Naive thymus-derived CD4-positive, alpha-beta T cell (primary cell): ENCODE results near the gene SRGAP1. TPM values are rescaled to one million over a fixed set of nuclear protein-coding genes. Genes with fewer than 3 reads are reported as not detected.

Source experiments
- ATAC-seq: fragments of 150-1000 bp; cut with Tn5 transposase; 2 replicates; pipeline ENCODE4 v1.10.0; 2021; ENCODE audit warnings: mild to moderate bottlenecking, moderate library complexity
- CTCF ChIA-PET: fragments of 350-600 bp; sonication (Branson Sonifier 250); formaldehyde crosslinking; loops from one replicate; lab custom pipeline; 2021; ENCODE audit warnings: antibody characterized with exemption; lab: Charles Lee
- POLR2A ChIA-PET: fragments of 350-600 bp; sonication (Branson Sonifier 250); formaldehyde crosslinking; loops from one replicate; lab custom pipeline; 2021; ENCODE audit warnings: antibody characterized with exemption, inconsistent platforms; lab: Charles Lee
- DNase-seq, 9 donors: peaks; one replicate each; pipeline versions ENCODE4 v3.0.0 to v3.0.0-alpha.2; 2020 to 2022; ENCODE audit warnings: mixed read lengths in 1 of 9
- H3K27ac ChIP-seq: one replicate; pipeline ENCODE4 v1.7.0; 2013; ENCODE audit warnings: mild to moderate bottlenecking, low read depth, low read length, moderate library complexity
- H3K27me3 ChIP-seq, 2 donors: one replicate each; pipeline ENCODE4 v1.7.0; 2013; ENCODE audit warnings: low read length in 2 of 2, mild to moderate bottlenecking in 2 of 2, moderate library complexity in 2 of 2; ENCODE audit not compliant: control insufficient read depth in 2 of 2, insufficient read depth in 2 of 2
- H3K36me3 ChIP-seq, 3 experiments: 1 replicate in 2 of 3; 2 replicates in 1 of 3; pipeline ENCODE4 v1.7.0; 2013; ENCODE audit warnings: low read length in 3 of 3, mild to moderate bottlenecking in 3 of 3, moderate library complexity in 1 of 3; ENCODE audit not compliant: insufficient read depth in 3 of 3, control insufficient read depth in 2 of 3
- H3K4me1 ChIP-seq, 2 donors: one replicate each; pipeline ENCODE4 v1.7.0; 2013; ENCODE audit warnings: low read length in 2 of 2, mild to moderate bottlenecking in 2 of 2, moderate library complexity in 1 of 2; ENCODE audit not compliant: control insufficient read depth in 2 of 2, insufficient read depth in 2 of 2
- H3K4me3 ChIP-seq: 2 replicates; pipeline ENCODE4 v1.7.0; 2013; ENCODE audit warnings: mild to moderate bottlenecking, low read length
- H3K9me3 ChIP-seq, 3 experiments: 1 replicate in 2 of 3; 2 replicates in 1 of 3; pipeline ENCODE4 v1.7.0; 2013; ENCODE audit warnings: low read length in 3 of 3; ENCODE audit not compliant: control insufficient read depth in 2 of 3
- H3K27ac Mint-ChIP-seq, 9 donors: one replicate each; pipeline ENCODE4 v1.8.0; 2020 to 2022; ENCODE audit warnings: mixed read lengths in 9 of 9, mild to moderate bottlenecking in 8 of 9, moderate library complexity in 5 of 9, inconsistent platforms in 2 of 9
- H3K27me3 Mint-ChIP-seq, 5 donors: one replicate each; pipeline ENCODE4 v1.8.0; 2021 to 2022; ENCODE audit warnings: mixed read lengths in 5 of 5, mild to moderate bottlenecking in 1 of 5
- H3K36me3 Mint-ChIP-seq, 5 donors: one replicate each; pipeline ENCODE4 v1.8.0; 2020 to 2022; ENCODE audit warnings: mixed read lengths in 5 of 5, mild to moderate bottlenecking in 3 of 5, inconsistent platforms in 1 of 5
- H3K4me1 Mint-ChIP-seq, 7 donors: one replicate each; pipeline ENCODE4 v1.8.0; 2020 to 2022; ENCODE audit warnings: mixed read lengths in 7 of 7, mild to moderate bottlenecking in 3 of 7, inconsistent platforms in 1 of 7
- H3K4me3 Mint-ChIP-seq, 10 donors: one replicate each; pipeline ENCODE4 v1.8.0; 2020 to 2022; ENCODE audit warnings: mild to moderate bottlenecking in 10 of 10, mixed read lengths in 10 of 10, moderate library complexity in 6 of 10, inconsistent platforms in 2 of 10
- H3K9me3 Mint-ChIP-seq, 11 donors: one replicate each; pipeline ENCODE4 v1.8.0; 2020 to 2022; ENCODE audit warnings: mixed read lengths in 11 of 11, mild to moderate bottlenecking in 4 of 11, inconsistent platforms in 1 of 11, moderate library complexity in 1 of 11
- intact Hi-C, 2 donors: fragments of 100-400 bp; cut with micrococcal nuclease; formaldehyde crosslinking; loops; one replicate each; pipeline ENCODE4 v1.15.1; 2023
- polyA plus RNA-seq, 2 donors: library from polyadenylated mRNA; unstranded; fragments of 300-500 nt; fragmentation: Illumina TruSeq; gene quantifications; one replicate each; pipeline ENCODE4 v1.2.3, GENCODE V29; 2021
- total RNA-seq, 6 experiments: library from RNA in 5 of 6; stranded (reverse) in 5 of 6; gene quantifications; 1 replicate in 5 of 6; 2 replicates in 1 of 6; pipeline ENCODE4 v1.2.3 and lab custom pipeline; 2021 to 2026

SRGAP1 gene
- total and polyA plus RNA-seq, 7 experiments from 2014 or later = 0.01 to 0.47 (median 0.08) TPM

- Histone ChIP-seq H3K27me3 (no peaks in the 10 kb centered on the region), H3K4me1 (no peaks in the 10 kb centered on the region), H3K9me3 (no peaks in the 10 kb centered on the region), H3K36me3 (no peaks in the 10 kb centered on the region), H3K4me3 (no peak overlapping the region), H3K27ac (no peak overlapping the region)
- H3K27ac Mint-ChIP-seq = no peak overlapping the region
- no peaks in the 10 kb centered on the region for H3K4me1 Mint-ChIP-seq
- ATAC-seq (no peak), DNase-seq (no peak)
- H3K36me3 Mint-ChIP-seq = no peaks in the 10 kb centered on the region
- H3K4me3 Mint-ChIP-seq = no peak overlapping the region
- CTCF ChIA-PET = no interaction called here
- no peaks in the 10 kb centered on the region for H3K9me3 Mint-ChIP-seq
- intact Hi-C loops = no loop called here
- POLR2A ChIA-PET = no interaction called here
- H3K27me3 Mint-ChIP-seq = peaks cover 0 to 15% (median 4%) of the 10 kb centered on the region in 5 donors
These were observed 116.5 kb downstream of the SRGAP1 start for GRCh38 chr12:63961048-63961447.

- H3K27ac Mint-ChIP-seq = no peak overlapping the region
- no peak for DNase-seq
- H3K36me3 Mint-ChIP-seq = no peaks in the 10 kb centered on the region
- Histone ChIP-seq H3K27me3 (no peaks in the 10 kb centered on the region), H3K9me3 (no peaks in the 10 kb centered on the region), H3K4me3 (no peak overlapping the region), H3K27ac (no peak overlapping the region), H3K4me1 (no peaks in the 10 kb centered on the region), H3K36me3 (no peaks in the 10 kb centered on the region)
- H3K4me3 Mint-ChIP-seq = no peak overlapping the region
- ChIA-PET POLR2A (no interaction called here), CTCF (no interaction called here)
- no peaks in the 10 kb centered on the region for H3K4me1 Mint-ChIP-seq
- intact Hi-C loops = no loop called here
- H3K9me3 Mint-ChIP-seq = no peaks in the 10 kb centered on the region
- H3K27me3 Mint-ChIP-seq = peaks cover 0 to 18% (median 4%) of the 10 kb centered on the region in 5 donors
- ATAC-seq = no peak
These were observed 117.0 kb downstream of the SRGAP1 start for GRCh38 chr12:63961543-63961942.

DNA sequence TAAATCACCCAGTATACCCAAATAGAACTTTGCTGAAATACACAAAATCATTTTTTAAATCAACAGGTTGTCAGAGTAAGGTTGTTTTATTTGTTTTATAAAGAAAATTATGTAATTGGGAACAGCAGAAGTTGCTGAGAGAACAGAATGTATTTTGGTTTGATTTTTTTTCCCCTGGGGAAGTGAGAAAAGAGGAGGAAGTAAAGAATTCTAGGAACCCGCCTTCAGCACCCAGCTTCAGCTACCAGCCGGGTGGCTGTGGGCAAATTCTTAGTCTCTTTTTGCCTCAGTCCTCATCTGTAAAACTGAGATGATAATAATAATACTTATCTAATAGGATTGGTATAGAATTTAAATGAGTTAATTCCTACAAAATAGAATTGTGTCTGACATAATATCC lies 119.4 kb downstream of the SRGAP1 start:
- no peak overlapping the region for H3K4me3 ChIP-seq
- Mint-ChIP-seq H3K4me3 (no peak overlapping the region), H3K4me1 (no peaks in the 10 kb centered on the region), H3K27me3 (peaks cover 0 to 10% (median 9%) of the 10 kb centered on the region in 5 donors), H3K27ac (no peak overlapping the region), H3K36me3 (no peaks in the 10 kb centered on the region), H3K9me3 (no peaks in the 10 kb centered on the region)
- intact Hi-C loops = no loop called here
- ChIA-PET CTCF (no interaction called here), POLR2A (no interaction called here)
- no peak overlapping the region for H3K27ac ChIP-seq
- DNase-seq (no peak), ATAC-seq (no peak)
- H3K27me3 ChIP-seq = no peaks in the 10 kb centered on the region
- no peaks in the 10 kb centered on the region for H3K36me3 ChIP-seq
- no peaks in the 10 kb centered on the region for H3K9me3 ChIP-seq
- H3K4me1 ChIP-seq = no peaks in the 10 kb centered on the region

DNA sequence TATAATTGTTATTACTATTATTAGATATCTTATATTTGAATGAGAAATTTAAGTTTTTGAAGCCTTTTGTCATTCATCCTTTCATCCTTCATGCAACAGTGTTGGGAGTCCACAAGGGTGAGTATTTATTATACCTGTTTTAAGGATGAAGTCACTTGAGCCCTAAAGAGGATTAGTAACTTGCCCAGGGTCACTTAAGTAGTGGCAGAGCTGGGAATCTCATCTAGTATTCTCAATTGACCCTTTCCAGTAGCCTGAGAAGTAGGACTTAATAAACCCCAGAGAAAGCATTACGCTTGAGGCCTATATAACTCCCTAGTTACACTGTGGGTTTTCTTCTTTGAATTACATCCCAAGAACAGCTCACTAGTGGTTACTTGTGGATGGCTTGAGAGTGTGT lies 119.8 kb downstream of the SRGAP1 start:
- Histone ChIP-seq H3K4me1 (no peaks in the 10 kb centered on the region), H3K36me3 (no peaks in the 10 kb centered on the region), H3K27ac (no peak overlapping the region), H3K4me3 (no peak overlapping the region), H3K9me3 (no peaks in the 10 kb centered on the region), H3K27me3 (no peaks in the 10 kb centered on the region)
- H3K4me1 Mint-ChIP-seq = no peaks in the 10 kb centered on the region
- H3K36me3 Mint-ChIP-seq = no peaks in the 10 kb centered on the region
- peaks cover 0 to 13% (median 9%) of the 10 kb centered on the region in 5 donors for H3K27me3 Mint-ChIP-seq
- CTCF ChIA-PET = no interaction called here
- H3K27ac Mint-ChIP-seq = no peak overlapping the region
- ATAC-seq (no peak), DNase-seq (no peak)
- intact Hi-C loops = no loop called here
- H3K4me3 Mint-ChIP-seq = no peak overlapping the region
- H3K9me3 Mint-ChIP-seq = no peaks in the 10 kb centered on the region
- POLR2A ChIA-PET = no interaction called here

DNA sequence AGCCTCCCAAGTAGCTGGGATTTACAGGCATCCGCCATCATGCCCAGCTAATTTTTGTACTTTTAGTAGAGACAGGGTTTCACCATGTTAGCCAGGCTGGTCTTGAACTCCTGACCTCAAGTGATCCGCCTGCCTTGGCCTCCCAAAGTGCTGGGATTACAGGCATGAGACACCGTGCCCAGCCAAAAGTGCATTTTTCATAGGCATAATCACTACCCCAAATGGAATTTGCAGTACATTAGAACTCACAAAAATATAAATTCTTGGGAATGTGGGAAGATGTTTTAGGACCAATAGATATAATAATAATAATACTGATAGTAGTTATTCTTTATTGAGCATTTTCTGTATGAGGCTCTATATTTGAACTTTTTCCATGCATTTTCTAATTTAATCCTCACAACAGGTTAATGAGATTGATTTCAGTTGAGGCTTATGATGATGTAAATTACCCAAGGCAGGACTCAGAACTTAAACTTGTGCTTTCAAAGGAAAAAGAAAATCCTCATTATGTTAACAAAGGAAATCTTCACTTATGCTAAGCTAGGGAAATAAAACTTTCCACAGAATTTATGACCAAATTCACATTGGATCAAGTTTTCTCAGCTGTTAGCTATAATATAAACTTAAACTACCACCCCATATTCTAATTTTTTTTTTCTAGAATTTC lies 121.6 kb downstream of the SRGAP1 start:
- Mint-ChIP-seq H3K27ac (no peak overlapping the region), H3K9me3 (no peaks in the 10 kb centered on the region), H3K36me3 (no peaks in the 10 kb centered on the region), H3K27me3 (peaks cover 0 to 18% (median 11%) of the 10 kb centered on the region in 5 donors), H3K4me1 (no peaks in the 10 kb centered on the region), H3K4me3 (no peak overlapping the region)
- H3K36me3 ChIP-seq = no peaks in the 10 kb centered on the region
- H3K9me3 ChIP-seq = no peaks in the 10 kb centered on the region
- no peaks in the 10 kb centered on the region for H3K4me1 ChIP-seq
- no peak overlapping the region for H3K27ac ChIP-seq
- no peak for ATAC-seq
- no peaks in the 10 kb centered on the region for H3K27me3 ChIP-seq
- intact Hi-C loops = no loop called here
- CTCF ChIA-PET = interaction anchor here (0.6 to 0.7 kb wide), 2 partner anchors 69 to 140 kb away, joined by 3 read pairs; no protein-coding TSS in a partner anchor
- POLR2A ChIA-PET = no interaction called here
- no peak overlapping the region for H3K4me3 ChIP-seq
- DNase-seq = no peak

DNA sequence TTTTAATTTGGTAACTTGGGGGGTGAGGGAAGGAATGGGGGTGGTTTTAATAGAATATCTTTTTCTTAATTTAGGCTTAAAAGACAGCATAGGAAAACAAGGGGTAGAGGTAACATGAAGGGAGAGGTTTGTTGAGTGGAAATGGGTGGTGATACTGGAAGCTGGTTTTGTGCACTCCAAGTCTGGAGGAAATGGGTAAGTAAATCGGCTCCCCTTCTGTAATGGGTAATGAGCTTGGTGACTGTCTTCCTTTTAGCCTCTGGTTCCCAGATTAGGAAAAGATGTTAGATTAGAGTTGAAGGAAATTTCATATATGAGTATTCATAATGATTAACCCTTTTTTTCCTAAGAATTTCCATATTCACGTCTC lies 122.1 kb downstream of the SRGAP1 start:
- H3K4me1 ChIP-seq = no peaks in the 10 kb centered on the region
- H3K36me3 ChIP-seq = no peaks in the 10 kb centered on the region
- H3K4me3 ChIP-seq = no peak overlapping the region
- no peak overlapping the region for H3K4me3 Mint-ChIP-seq
- ChIA-PET POLR2A (no interaction called here), CTCF (interaction anchor here (0.6 to 0.7 kb wide), 2 partner anchors 68 to 139 kb away, joined by 3 read pairs; no protein-coding TSS in a partner anchor)
- H3K9me3 ChIP-seq = no peaks in the 10 kb centered on the region
- H3K27me3 ChIP-seq = no peaks in the 10 kb centered on the region
- no peaks in the 10 kb centered on the region for H3K4me1 Mint-ChIP-seq
- no peak for ATAC-seq
- intact Hi-C loops = no loop called here
- H3K27ac ChIP-seq = no peak overlapping the region
- no peaks in the 10 kb centered on the region for H3K9me3 Mint-ChIP-seq
- no peak overlapping the region for H3K27ac Mint-ChIP-seq
- peaks cover 0 to 18% (median 7%) of the 10 kb centered on the region in 5 donors for H3K27me3 Mint-ChIP-seq
- H3K36me3 Mint-ChIP-seq = no peaks in the 10 kb centered on the region
- no peak for DNase-seq
